Fibroblast of lung (primary cell): ENCODE measurements around the gene TMCO6.
"Not testable (repeated sequence)": the region's sequence is repeated elsewhere in the genome, so short reads cannot be mapped to it uniquely, and the experiment has no call there.

Experiments
- EZH2 ChIP-seq: IDR thresholded peaks from 2 replicates; pipeline ENCODE4 v1.5.1; 2012; ENCODE audit warnings: low read length, control low read depth, mild to moderate bottlenecking; ENCODE audit errors: missing control alignments
- TF ChIP-seq, protein P1 (sequence below), 2 donors: IDR thresholded peaks in 1 of 2; conservative IDR thresholded peaks in 1 of 2; 1 replicate in 1 of 2; 2 replicates in 1 of 2; pipeline ENCODE4 v1.5.1; 2011 to 2012; ENCODE audit warnings: low read length in 2 of 2, control low read depth in 1 of 2, inconsistent platforms in 1 of 2, low read depth in 1 of 2, mild to moderate bottlenecking in 1 of 2

DNA sequence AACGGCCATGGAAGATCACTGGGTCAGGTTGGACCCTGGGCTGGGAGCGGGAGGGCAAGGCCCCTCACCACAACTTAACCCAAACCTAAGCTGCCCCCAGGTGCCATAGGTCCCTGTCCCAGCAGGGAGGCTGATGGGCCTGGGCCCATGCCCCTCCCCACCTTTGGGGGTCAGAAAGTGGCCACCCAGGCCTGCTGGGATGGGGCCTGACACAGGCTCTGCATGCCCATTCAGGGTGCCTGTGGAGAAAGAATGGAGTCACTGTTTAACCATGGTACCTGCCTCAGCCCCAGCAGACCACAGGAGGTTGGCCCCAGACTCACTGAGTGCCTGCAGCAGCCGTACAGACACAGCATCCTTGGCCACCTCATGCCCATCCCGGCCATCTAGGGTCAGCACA is 31.8 kb downstream of the TMCO6 start:
- TF ChIP-seq, protein P1, sequence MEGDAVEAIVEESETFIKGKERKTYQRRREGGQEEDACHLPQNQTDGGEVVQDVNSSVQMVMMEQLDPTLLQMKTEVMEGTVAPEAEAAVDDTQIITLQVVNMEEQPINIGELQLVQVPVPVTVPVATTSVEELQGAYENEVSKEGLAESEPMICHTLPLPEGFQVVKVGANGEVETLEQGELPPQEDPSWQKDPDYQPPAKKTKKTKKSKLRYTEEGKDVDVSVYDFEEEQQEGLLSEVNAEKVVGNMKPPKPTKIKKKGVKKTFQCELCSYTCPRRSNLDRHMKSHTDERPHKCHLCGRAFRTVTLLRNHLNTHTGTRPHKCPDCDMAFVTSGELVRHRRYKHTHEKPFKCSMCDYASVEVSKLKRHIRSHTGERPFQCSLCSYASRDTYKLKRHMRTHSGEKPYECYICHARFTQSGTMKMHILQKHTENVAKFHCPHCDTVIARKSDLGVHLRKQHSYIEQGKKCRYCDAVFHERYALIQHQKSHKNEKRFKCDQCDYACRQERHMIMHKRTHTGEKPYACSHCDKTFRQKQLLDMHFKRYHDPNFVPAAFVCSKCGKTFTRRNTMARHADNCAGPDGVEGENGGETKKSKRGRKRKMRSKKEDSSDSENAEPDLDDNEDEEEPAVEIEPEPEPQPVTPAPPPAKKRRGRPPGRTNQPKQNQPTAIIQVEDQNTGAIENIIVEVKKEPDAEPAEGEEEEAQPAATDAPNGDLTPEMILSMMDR (conservative IDR thresholded peaks at IDR 0.05 in 1 of 2, IDR thresholded peaks at IDR 0.05 in 1 of 2; ENCODE audit: low read depth in 1 of 2, low read length in 2 of 2): not testable (repeated sequence)
- not testable (repeated sequence) for TF ChIP-seq EZH2
